NCI-H446 treated with DMSO at 0.1 percent for 48 hours (cell line): ENCODE data around the gene RTF1.
"Not testable (repeated sequence)": the region's sequence is repeated elsewhere in the genome, so short reads cannot be mapped to it uniquely, and the experiment has no call there.

Source experiments
- DNase-seq: peaks from one replicate; lab custom pipeline; 2025; lab: John Stamatoyannopoulos, UW

Gene RTF1

GRCh38 chr15:41416742-41417417 is at the start of gene RTF1:
TSS of gene RTF1 (plus strand) at chr15:41417095. CDS start at chr15:41417116, 21 bp downstream.
- DNase-seq = peak; percentile 64

GRCh38 chr15:41367418-41367817 is 49.5 kb upstream of the RTF1 start:
- DNase-seq = no peak

GRCh38 chr15:41377978-41378377 is 38.9 kb upstream of the RTF1 start:
- DNase-seq = no peak

GRCh38 chr15:41383974-41384749 is 32.7 kb upstream of the RTF1 start:
- not testable (repeated sequence) for DNase-seq

GRCh38 chr15:41387646-41388045 is 29.2 kb upstream of the RTF1 start:
- DNase-seq = no peak

- DNase-seq = no peak
Observed at GRCh38 chr15:41392659-41393058, 24.2 kb upstream of the RTF1 start.

- no peak for DNase-seq
Observed at GRCh38 chr15:41394924-41395323, 22.0 kb upstream of the RTF1 start.

GRCh38 chr15:41396111-41396510 is 20.8 kb upstream of the RTF1 start:
- no peak for DNase-seq

GRCh38 chr15:41401904-41402267 is 15.0 kb upstream of the RTF1 start:
- DNase-seq = no peak

GRCh38 chr15:41407341-41407740 is 9.6 kb upstream of the RTF1 start:
- no peak for DNase-seq

- peak; percentile 1 for DNase-seq
Observed at GRCh38 chr15:41408234-41408641, 8.7 kb upstream of the RTF1 start.

GRCh38 chr15:41411031-41411430 is 5.9 kb upstream of the RTF1 start:
- no peak for DNase-seq

- no peak for DNase-seq
Observed at GRCh38 chr15:41411441-41411840, 5.5 kb upstream of the RTF1 start.

GRCh38 chr15:41416128-41416741 is 660 bp upstream of the RTF1 start:
- no peak for DNase-seq

GRCh38 chr15:41417418-41418195 is 712 bp downstream of the RTF1 start:
- DNase-seq = no peak

- DNase-seq = no peak
Observed at GRCh38 chr15:41423979-41424659, 7.2 kb downstream of the RTF1 start.

GRCh38 chr15:41424809-41425208 is 7.9 kb downstream of the RTF1 start:
- no peak for DNase-seq

GRCh38 chr15:41425907-41426306 is 9.0 kb downstream of the RTF1 start:
- not testable (repeated sequence) for DNase-seq

- DNase-seq = no peak
Observed at GRCh38 chr15:41429003-41429890, 12.4 kb downstream of the RTF1 start.

- DNase-seq = no peak
Observed at GRCh38 chr15:41435037-41435786, 18.3 kb downstream of the RTF1 start.
